Measurements from ENCODE around the gene RABEP1. TPM values are rescaled to one million over a fixed set of nuclear protein-coding genes. Genes with fewer than 3 reads are reported as not detected.

The RABEP1 gene
- total RNA-seq, 4 donors from 2014 or later = 16.5 to 27.4 (median 25.4) TPM

- WGBS, 2 donors = 75 to 76% methylated on average over 7 of the region's 7 CpGs
- TF ChIP-seq POLR2A (IDR thresholded peaks at IDR 0.05) = no peak
- TF ChIP-seq CTCF (IDR thresholded peaks at IDR 0.05) = no peak
- H3K4me3 ChIP-seq (ENCODE audit: low read depth, poor library complexity, severe bottlenecking) = no peak overlapping the region
- intact Hi-C loops (cut with DNase I; ENCODE audit: low total_unique reads) = no loop called here
- DNase-seq (ENCODE audit: low spot score in 2 of 2) = no peak
These were observed 80.2 kb downstream of the RABEP1 start for GRCh38 chr17:5362162-5362811.

GRCh38 chr17:5364156-5364555 is 82.1 kb downstream of the RABEP1 start:
- TF ChIP-seq POLR2A (IDR thresholded peaks at IDR 0.05) = no peak
- no peak for TF ChIP-seq CTCF (IDR thresholded peaks at IDR 0.05)
- intact Hi-C loops (cut with DNase I; ENCODE audit: low total_unique reads) = no loop called here
- 62 to 63% methylated on average over 6 of the region's 6 CpGs for WGBS, 2 donors
- DNase-seq (ENCODE audit: low spot score in 2 of 2) = no peak
- no peak overlapping the region for H3K4me3 ChIP-seq (ENCODE audit: low read depth, poor library complexity, severe bottlenecking)

- intact Hi-C loops (cut with DNase I; ENCODE audit: low total_unique reads) = no loop called here
- TF ChIP-seq CTCF (IDR thresholded peaks at IDR 0.05) = no peak
- TF ChIP-seq POLR2A (IDR thresholded peaks at IDR 0.05) = no peak
These were observed 82.6 kb downstream of the RABEP1 start for GRCh38 chr17:5364696-5365095.

GRCh38 chr17:5365831-5366230 is 83.7 kb downstream of the RABEP1 start:
- intact Hi-C loops (cut with DNase I; ENCODE audit: low total_unique reads) = no loop called here

More at GRCh38 chr17:5364696-5365095, 82.6 kb downstream of the RABEP1 start:
- DNase-seq (ENCODE audit: low spot score in 2 of 2) = no peak
- no peak overlapping the region for H3K4me3 ChIP-seq (ENCODE audit: low read depth, poor library complexity, severe bottlenecking)

GRCh38 chr17:5370411-5370810 is 88.3 kb downstream of the RABEP1 start:
- no peak overlapping the region for H3K4me3 ChIP-seq (ENCODE audit: low read depth, poor library complexity, severe bottlenecking)
- DNase-seq (ENCODE audit: low spot score in 2 of 2) = no peak
- TF ChIP-seq POLR2A (IDR thresholded peaks at IDR 0.05) (no peak), CTCF (IDR thresholded peaks at IDR 0.05) (no peak)
- 94 to 96% methylated on average over 4 of the region's 4 CpGs for WGBS, 2 donors
- intact Hi-C loops (cut with DNase I; ENCODE audit: low total_unique reads) = no loop called here

More at GRCh38 chr17:5365831-5366230, 83.7 kb downstream of the RABEP1 start:
- DNase-seq (ENCODE audit: low spot score in 2 of 2) = no peak
- 41 to 52% methylated on average over 6 of the region's 6 CpGs for WGBS, 2 donors
- TF ChIP-seq POLR2A (IDR thresholded peaks at IDR 0.05) (no peak), CTCF (IDR thresholded peaks at IDR 0.05) (no peak)
- no peak overlapping the region for H3K4me3 ChIP-seq (ENCODE audit: low read depth, poor library complexity, severe bottlenecking)

- WGBS, 2 donors = 59 to 70% methylated on average over 6 of the region's 6 CpGs
- DNase-seq (ENCODE audit: low spot score in 2 of 2) = no peak
- intact Hi-C loops (cut with DNase I; ENCODE audit: low total_unique reads) = no loop called here
- no peak overlapping the region for H3K4me3 ChIP-seq (ENCODE audit: low read depth, poor library complexity, severe bottlenecking)
- TF ChIP-seq POLR2A (IDR thresholded peaks at IDR 0.05) = no peak
- no peak for TF ChIP-seq CTCF (IDR thresholded peaks at IDR 0.05)
These were observed 91.0 kb downstream of the RABEP1 start for GRCh38 chr17:5373112-5373511.

Data from lower leg skin (tissue), 4 donors.